Karpas-422 (cell line): ENCODE measurements around the gene NBPF9. TPM values are rescaled to one million over a fixed set of nuclear protein-coding genes. Genes with fewer than 3 reads are reported as not detected.
A peak's percentile ranks its signal among the peaks of the same experiment; 100 is the strongest.
"Not testable (repeated sequence)": the region's sequence is repeated elsewhere in the genome, so short reads cannot be mapped to it uniquely, and the experiment has no call there.

Experiments used
- DNase-seq: peaks from one replicate; pipeline ENCODE4 v3.0.0-alpha.2; 2015
- H2AFZ ChIP-seq: fragments of 200-600 bp; sonication (generic); 2 replicates; pipeline ENCODE4 v1.6.1; 2014; ENCODE audit warnings: antibody characterized with exemption, low read length, mixed read lengths
- H3K27ac ChIP-seq: fragments of 200-600 bp; sonication (generic); 2 replicates; pipeline ENCODE4 v1.5.1; 2014; ENCODE audit warnings: mild to moderate bottlenecking, low read length, moderate library complexity
- H3K27me3 ChIP-seq: fragments of 200-600 bp; sonication (generic); 2 replicates; pipeline ENCODE4 v1.6.1; 2014; ENCODE audit warnings: low read length, mixed read lengths
- H3K36me3 ChIP-seq: fragments of 200-600 bp; sonication (generic); 2 replicates; pipeline ENCODE4 v1.6.1; 2014; ENCODE audit warnings: low read length, mixed read lengths; ENCODE audit not compliant: insufficient read depth
- H3K4me1 ChIP-seq: fragments of 200-600 bp; sonication (generic); 2 replicates; pipeline ENCODE4 v1.6.1; 2014; ENCODE audit warnings: mild to moderate bottlenecking, low read length, mixed read lengths
- H3K4me2 ChIP-seq: fragments of 200-600 bp; sonication (generic); 2 replicates; pipeline ENCODE4 v1.6.1; 2014; ENCODE audit warnings: low read length, low read depth, mild to moderate bottlenecking; ENCODE audit not compliant: poor library complexity, severe bottlenecking
- H3K4me3 ChIP-seq: fragments of 200-600 bp; sonication (generic); 2 replicates; pipeline ENCODE4 v1.5.1; 2014; ENCODE audit warnings: mild to moderate bottlenecking, antibody characterized with exemption, low read length, mixed read lengths
- H3K79me2 ChIP-seq: fragments of 200-600 bp; sonication (generic); 2 replicates; pipeline ENCODE4 v1.6.1; 2014; ENCODE audit warnings: mild to moderate bottlenecking, low read length, mixed read lengths
- H3K9ac ChIP-seq: fragments of 200-600 bp; sonication (generic); 2 replicates; pipeline ENCODE4 v1.6.0; 2014; ENCODE audit warnings: low read length
- H3K9me2 ChIP-seq: fragments of 200-600 bp; sonication (generic), shearing (Covaris generic); replicated peaks from 2 replicates; pipeline ENCODE4 v1.6.0; 2014; ENCODE audit warnings: mild to moderate bottlenecking, low read length, moderate library complexity; ENCODE audit not compliant: insufficient read depth
- H3K9me3 ChIP-seq: fragments of 300-700, 200-600 bp; sonication (generic); 2 replicates; pipeline ENCODE4 v1.6.1; 2014; ENCODE audit warnings: low read length, mixed read lengths
- H4K20me1 ChIP-seq: fragments of 200-600 bp; sonication (generic); 2 replicates; pipeline ENCODE4 v1.6.1; 2014; ENCODE audit warnings: mild to moderate bottlenecking, antibody characterized with exemption, low read length, low read depth; ENCODE audit not compliant: insufficient read depth
- total RNA-seq: library from RNA; depleted of rRNA; stranded (reverse); fragments of >200 nt; shearing (Covaris generic); gene quantifications from 2 replicates; pipeline ENCODE4 v1.2.3, GENCODE V29; 2014; ENCODE audit warnings: low replicate concordance

Gene NBPF9
- total RNA-seq, 1 experiment from 2014 or later = 14.2 TPM

- not testable (repeated sequence) for H3K9me2 ChIP-seq, H3K79me2 ChIP-seq, H3K4me3 ChIP-seq, H4K20me1 ChIP-seq, H3K27me3 ChIP-seq, H2AFZ ChIP-seq, H3K4me1 ChIP-seq, DNase-seq, H3K9me3 ChIP-seq, H3K27ac ChIP-seq, H3K4me2 ChIP-seq, H3K9ac ChIP-seq, H3K36me3 ChIP-seq
These were observed 7.0 kb upstream of the NBPF9 start for GRCh38 chr1:149110343-149110742.

- not testable (repeated sequence) for H3K27ac ChIP-seq, H3K9me3 ChIP-seq, H2AFZ ChIP-seq, H3K79me2 ChIP-seq, H3K4me2 ChIP-seq, H3K9ac ChIP-seq, H3K4me1 ChIP-seq, H4K20me1 ChIP-seq, DNase-seq, H3K27me3 ChIP-seq, H3K36me3 ChIP-seq, H3K9me2 ChIP-seq
- H3K4me3 ChIP-seq = peak overlapping the region; percentile 43; the same call in 1 of the 2 replicates
These were observed 777 bp downstream of the NBPF9 start for GRCh38 chr1:149102574-149102973.

GRCh38 chr1:149098276-149098675 lies 5.1 kb downstream of the NBPF9 start:
- not testable (repeated sequence) for H4K20me1 ChIP-seq, H3K9me3 ChIP-seq, DNase-seq, H2AFZ ChIP-seq, H3K9ac ChIP-seq, H3K79me2 ChIP-seq, H3K4me2 ChIP-seq, H3K4me1 ChIP-seq, H3K36me3 ChIP-seq, H3K9me2 ChIP-seq, H3K4me3 ChIP-seq, H3K27ac ChIP-seq, H3K27me3 ChIP-seq

GRCh38 chr1:149093155-149093554 lies 10.2 kb downstream of the NBPF9 start:
- not testable (repeated sequence) for H3K4me1 ChIP-seq, H4K20me1 ChIP-seq

GRCh38 chr1:149075505-149076127 lies 27.7 kb downstream of the NBPF9 start:
- not testable (repeated sequence) for H3K9me3 ChIP-seq, H3K4me1 ChIP-seq, H3K9me2 ChIP-seq, H3K4me2 ChIP-seq, H3K36me3 ChIP-seq, H2AFZ ChIP-seq, H3K4me3 ChIP-seq, H3K27ac ChIP-seq, H3K27me3 ChIP-seq, H4K20me1 ChIP-seq, H3K79me2 ChIP-seq, DNase-seq, H3K9ac ChIP-seq

More at GRCh38 chr1:149093155-149093554, 10.2 kb downstream of the NBPF9 start:
- not testable (repeated sequence) for H3K36me3 ChIP-seq, H3K79me2 ChIP-seq, H3K4me2 ChIP-seq, H3K27ac ChIP-seq, H3K9me2 ChIP-seq, H3K9me3 ChIP-seq, H3K9ac ChIP-seq, H3K27me3 ChIP-seq, H3K4me3 ChIP-seq, H2AFZ ChIP-seq, DNase-seq

GRCh38 chr1:149064611-149065010 lies 38.7 kb downstream of the NBPF9 start:
- H3K9ac ChIP-seq, DNase-seq, H3K27me3 ChIP-seq, H2AFZ ChIP-seq, H4K20me1 ChIP-seq, H3K27ac ChIP-seq, H3K4me3 ChIP-seq, H3K4me2 ChIP-seq, H3K79me2 ChIP-seq, H3K36me3 ChIP-seq, H3K9me3 ChIP-seq, H3K9me2 ChIP-seq, H3K4me1 ChIP-seq: not testable (repeated sequence)

- not testable (repeated sequence) for H3K27ac ChIP-seq, H3K4me2 ChIP-seq, H3K9me2 ChIP-seq, H3K27me3 ChIP-seq, H3K4me3 ChIP-seq, H4K20me1 ChIP-seq, H3K9ac ChIP-seq, H2AFZ ChIP-seq, H3K36me3 ChIP-seq, DNase-seq, H3K4me1 ChIP-seq, H3K9me3 ChIP-seq, H3K79me2 ChIP-seq
These were observed 60.3 kb downstream of the NBPF9 start for GRCh38 chr1:149043056-149043455.

- H3K4me1 ChIP-seq, H3K9ac ChIP-seq, H3K9me2 ChIP-seq, H3K4me2 ChIP-seq, H3K36me3 ChIP-seq, H3K27me3 ChIP-seq, H3K4me3 ChIP-seq, H4K20me1 ChIP-seq, H2AFZ ChIP-seq, DNase-seq, H3K27ac ChIP-seq, H3K9me3 ChIP-seq, H3K79me2 ChIP-seq: not testable (repeated sequence)
These were observed 69.4 kb downstream of the NBPF9 start for GRCh38 chr1:149033916-149034315.

- not testable (repeated sequence) for H3K9me3 ChIP-seq, H3K36me3 ChIP-seq, H3K27ac ChIP-seq, H3K9me2 ChIP-seq, H3K27me3 ChIP-seq, H3K79me2 ChIP-seq, H2AFZ ChIP-seq, DNase-seq, H3K9ac ChIP-seq, H3K4me3 ChIP-seq, H4K20me1 ChIP-seq, H3K4me1 ChIP-seq, H3K4me2 ChIP-seq
These were observed 79.0 kb downstream of the NBPF9 start for GRCh38 chr1:149024327-149024726.
